AG09309 (cell line): Measurements from ENCODE around the gene ADAM15.

Source experiments
- DNase-seq: peaks from one replicate; pipeline ENCODE4 v3.0.0-alpha.2; 2010; ENCODE audit warnings: low read depth
- H3K4me3 ChIP-seq: 2 replicates; pipeline ENCODE4 v1.5.1; 2011; ENCODE audit warnings: mild to moderate bottlenecking, low read depth, low read length, moderate library complexity; ENCODE audit not compliant: control insufficient read depth
- TF ChIP-seq, protein P1 (sequence below): IDR thresholded peaks from 2 replicates; pipeline ENCODE4 v1.5.1; 2011; ENCODE audit warnings: mild to moderate bottlenecking, low read depth, low read length, inconsistent platforms; ENCODE audit not compliant: insufficient read depth, control insufficient read depth; ENCODE audit errors: missing control alignments

The ADAM15 gene

DNA sequence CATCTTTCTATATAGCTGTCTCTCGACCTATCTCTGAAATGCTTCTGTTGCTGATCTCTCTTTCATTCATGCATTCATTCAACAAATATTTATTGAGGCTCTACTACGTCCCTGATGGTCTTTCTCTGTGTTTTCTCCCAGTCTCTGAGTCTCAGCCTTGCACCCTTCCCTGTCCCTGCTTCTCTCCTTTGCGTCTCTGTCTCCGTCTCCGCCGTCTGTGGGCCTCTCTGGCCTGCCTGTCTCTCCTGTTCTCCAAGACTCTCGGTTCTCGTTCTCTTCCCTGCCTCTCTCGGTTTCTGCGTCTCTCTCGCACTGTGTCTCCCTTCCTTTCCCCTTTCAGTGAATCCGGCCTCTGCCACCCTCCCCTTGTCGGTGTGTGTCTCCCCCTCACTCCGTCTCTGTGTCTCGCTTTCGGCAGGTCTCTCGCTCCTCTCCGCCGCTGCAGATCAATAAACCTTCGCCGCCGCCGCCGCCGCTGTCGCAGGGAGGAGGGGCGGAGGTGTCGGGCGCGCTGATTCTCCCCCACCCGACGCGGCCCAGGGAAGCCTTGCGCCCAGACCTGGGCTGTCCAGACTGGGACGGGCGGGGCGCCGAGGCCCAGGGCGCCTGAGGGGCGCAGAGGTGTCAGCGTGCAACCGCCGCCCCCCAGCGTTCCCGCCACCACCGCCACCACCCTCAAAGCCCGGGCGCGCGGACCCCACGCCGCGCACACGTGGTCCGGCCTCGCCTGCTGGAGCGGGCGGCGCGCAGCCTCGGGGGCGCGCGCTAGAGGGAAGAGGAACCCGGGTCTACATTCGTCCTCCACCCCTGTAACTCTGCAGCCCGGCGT, 30.6 kb downstream of the ADAM15 start:
- no peak overlapping the region for H3K4me3 ChIP-seq
- TF ChIP-seq, protein P1, sequence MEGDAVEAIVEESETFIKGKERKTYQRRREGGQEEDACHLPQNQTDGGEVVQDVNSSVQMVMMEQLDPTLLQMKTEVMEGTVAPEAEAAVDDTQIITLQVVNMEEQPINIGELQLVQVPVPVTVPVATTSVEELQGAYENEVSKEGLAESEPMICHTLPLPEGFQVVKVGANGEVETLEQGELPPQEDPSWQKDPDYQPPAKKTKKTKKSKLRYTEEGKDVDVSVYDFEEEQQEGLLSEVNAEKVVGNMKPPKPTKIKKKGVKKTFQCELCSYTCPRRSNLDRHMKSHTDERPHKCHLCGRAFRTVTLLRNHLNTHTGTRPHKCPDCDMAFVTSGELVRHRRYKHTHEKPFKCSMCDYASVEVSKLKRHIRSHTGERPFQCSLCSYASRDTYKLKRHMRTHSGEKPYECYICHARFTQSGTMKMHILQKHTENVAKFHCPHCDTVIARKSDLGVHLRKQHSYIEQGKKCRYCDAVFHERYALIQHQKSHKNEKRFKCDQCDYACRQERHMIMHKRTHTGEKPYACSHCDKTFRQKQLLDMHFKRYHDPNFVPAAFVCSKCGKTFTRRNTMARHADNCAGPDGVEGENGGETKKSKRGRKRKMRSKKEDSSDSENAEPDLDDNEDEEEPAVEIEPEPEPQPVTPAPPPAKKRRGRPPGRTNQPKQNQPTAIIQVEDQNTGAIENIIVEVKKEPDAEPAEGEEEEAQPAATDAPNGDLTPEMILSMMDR = no peak
- DNase-seq = no peak

DNA sequence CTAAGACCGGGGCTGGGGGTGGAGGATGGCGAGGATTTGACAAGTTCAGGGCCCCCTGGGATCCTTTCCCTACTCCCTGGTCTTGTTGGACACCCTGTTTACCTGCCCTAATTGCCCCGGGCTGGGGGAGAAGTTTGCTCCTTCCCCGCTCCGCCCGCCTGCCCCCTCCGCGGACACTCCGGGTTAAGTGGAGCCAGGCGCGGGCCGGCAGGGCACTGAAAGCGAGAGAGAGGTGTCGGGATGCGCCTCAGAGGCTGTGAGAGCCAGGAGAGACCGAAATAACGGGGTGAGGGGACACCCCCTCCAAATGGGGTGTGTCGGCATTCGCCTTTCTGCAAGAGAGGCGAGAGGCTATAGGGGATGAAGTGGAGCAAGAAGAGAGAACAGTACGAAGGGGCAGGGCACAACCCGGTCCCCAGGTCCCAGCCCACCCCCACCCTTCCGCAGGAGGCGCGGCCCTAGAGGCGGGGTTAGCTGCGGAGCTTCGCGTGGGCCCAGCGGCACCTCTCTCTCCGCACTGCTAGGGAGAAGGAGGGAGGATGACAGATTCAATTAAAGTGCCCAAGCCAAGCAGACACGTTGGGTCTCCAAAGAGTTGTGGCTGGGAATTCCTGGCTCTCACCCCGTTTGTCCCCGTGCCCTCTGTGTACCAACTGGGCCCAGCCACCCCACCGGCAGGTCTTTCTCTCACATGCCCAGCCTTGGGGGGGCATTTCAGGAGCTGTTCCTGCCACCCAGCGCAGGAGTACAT, 31.4 kb downstream of the ADAM15 start:
- DNase-seq = no peak
- TF ChIP-seq, protein P1 = no peak
- no peak overlapping the region for H3K4me3 ChIP-seq

DNA sequence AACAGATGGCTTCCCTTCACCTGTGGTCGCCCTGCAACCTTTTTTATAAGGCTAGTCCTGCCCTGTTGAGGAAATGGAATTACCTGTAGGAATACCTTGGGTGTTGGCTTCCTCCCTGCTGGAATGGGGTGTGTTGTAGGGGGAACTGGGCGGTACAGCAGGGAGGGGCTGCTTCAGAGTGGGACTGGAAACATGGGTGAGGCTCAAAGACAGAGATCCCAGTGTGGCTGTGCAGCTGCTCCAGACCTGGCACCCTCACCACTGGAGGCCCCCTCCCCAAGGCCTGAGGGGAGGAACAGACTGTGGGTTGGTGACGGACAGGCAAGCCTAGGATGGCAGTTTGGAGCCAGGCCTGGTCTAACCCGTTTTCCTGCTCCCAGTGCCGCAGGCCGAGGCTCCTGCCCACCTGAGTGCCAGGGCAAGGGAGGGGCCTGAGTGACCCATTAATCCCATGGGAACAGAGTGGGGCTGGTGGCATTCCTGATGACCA, 32.0 kb downstream of the ADAM15 start:
- no peak overlapping the region for H3K4me3 ChIP-seq
- no peak for DNase-seq

DNA sequence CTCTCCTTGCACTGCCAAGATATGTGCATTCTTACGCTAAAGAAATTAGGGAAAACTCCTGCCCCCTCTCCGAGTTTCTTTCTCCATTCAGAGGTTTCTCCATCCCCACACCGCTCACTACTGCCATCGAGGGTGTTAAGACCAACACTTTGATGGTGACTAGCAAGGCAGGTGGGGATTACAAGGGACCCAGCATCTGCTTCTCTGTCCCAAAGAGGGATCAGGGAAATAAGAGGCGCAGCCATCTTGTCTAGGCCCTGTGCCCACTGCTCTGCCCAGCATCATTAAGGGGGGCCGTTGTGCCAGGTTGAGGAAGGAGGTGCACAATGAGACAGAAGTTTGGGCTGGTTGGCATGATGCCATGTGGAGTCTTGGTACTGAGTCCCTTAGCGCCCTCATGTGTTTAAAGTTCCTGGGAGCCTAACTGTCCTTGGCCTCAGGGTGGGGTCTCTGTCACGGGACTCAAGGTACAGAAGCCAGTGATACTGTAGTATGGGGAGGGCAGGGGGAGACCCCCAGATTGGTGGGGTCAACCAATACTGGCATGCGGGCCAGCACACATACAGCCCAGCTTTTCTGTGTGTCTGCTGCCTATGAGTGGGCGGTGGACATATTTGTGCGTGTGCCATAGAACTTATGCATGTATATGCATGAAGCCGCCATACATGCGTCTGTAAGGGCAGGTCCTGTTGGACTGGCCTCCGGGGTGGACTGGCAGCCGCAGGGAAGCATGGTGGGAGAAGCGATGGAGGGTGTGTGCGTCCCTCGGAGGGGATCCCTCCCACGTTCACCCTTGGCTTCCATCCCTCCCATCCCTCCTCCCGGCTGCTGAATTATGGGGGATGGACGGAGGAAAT, 33.0 kb downstream of the ADAM15 start:
- DNase-seq = no peak
- TF ChIP-seq, protein P1 = peak; percentile 33
- H3K4me3 ChIP-seq = peak overlapping the region; percentile 90

More for the DNA sequence above, 32.0 kb downstream of the ADAM15 start:
- TF ChIP-seq, protein P1 = no peak

DNA sequence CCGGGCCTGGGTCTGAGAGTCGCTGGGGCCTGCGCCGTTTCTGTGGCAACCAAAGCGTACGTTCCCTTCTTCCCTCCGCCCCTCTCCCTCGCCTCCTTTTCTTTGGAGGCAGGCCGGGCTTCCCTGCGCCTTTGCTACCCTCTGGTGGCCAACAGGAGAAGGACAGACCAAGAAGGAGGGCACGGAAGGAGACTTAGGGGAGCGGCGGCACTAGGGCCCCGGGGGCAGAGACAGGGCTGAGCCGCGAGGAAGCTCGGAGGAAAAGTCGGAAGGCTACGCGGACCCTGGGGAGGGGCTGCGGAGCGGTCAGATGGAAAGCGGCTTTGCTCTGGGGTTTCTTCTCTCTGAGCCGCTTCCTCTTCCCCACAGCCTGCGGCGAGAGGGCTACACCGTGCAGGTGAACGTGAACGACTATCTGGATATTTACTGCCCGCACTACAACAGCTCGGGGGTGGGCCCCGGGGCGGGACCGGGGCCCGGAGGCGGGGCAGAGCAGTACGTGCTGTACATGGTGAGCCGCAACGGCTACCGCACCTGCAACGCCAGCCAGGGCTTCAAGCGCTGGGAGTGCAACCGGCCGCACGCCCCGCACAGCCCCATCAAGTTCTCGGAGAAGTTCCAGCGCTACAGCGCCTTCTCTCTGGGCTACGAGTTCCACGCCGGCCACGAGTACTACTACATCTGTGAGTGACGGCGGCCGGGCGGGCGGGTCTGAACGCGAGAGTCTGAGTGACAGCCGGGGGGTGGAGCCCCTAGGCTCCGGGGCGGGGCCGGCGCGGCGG, 33.8 kb downstream of the ADAM15 start:
- TF ChIP-seq, protein P1 = peak; percentile 94
- peak overlapping the region; percentile 90 for H3K4me3 ChIP-seq
- DNase-seq = peak; percentile 59

DNA sequence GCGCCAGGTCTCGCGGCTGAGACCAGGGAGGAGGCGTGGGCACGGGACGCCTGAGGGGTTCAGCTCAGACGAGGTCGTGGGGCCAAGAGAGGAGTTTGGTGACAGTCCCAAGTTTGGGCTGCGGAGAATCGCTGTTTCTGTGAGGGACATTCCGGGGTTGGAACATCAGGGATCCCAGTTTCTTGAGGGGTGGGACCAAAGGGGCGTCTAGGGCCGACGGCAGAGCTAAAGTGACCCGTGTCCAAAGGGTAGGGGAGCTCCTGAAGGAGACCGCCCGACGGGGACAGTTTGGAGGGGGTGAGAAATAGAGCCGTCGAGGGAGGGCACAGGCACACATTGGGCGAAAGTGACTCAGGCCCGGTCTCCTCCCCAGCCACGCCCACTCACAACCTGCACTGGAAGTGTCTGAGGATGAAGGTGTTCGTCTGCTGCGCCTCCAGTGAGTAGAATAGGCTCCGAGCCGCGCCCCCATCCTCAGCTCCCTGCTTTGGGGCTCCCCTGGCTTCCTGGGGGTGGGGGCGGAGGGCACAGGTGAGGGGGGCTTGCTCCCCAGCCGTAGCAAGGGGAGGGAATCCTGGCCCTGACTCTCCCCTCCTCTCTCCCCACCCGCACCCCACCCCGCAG, 34.5 kb downstream of the ADAM15 start:
- TF ChIP-seq, protein P1 = no peak
- no peak for DNase-seq
- peak overlapping the region; percentile 90 for H3K4me3 ChIP-seq
